GM19452 (cell line): ENCODE measurements around the gene ADA.

Experiments used
- ATAC-seq: cut with Tn5 transposase; IDR thresholded peaks from one replicate; pipeline ENCODE4 v1.9.1; 2021; ENCODE audit not compliant: unreplicated experiment

Gene ADA

DNA sequence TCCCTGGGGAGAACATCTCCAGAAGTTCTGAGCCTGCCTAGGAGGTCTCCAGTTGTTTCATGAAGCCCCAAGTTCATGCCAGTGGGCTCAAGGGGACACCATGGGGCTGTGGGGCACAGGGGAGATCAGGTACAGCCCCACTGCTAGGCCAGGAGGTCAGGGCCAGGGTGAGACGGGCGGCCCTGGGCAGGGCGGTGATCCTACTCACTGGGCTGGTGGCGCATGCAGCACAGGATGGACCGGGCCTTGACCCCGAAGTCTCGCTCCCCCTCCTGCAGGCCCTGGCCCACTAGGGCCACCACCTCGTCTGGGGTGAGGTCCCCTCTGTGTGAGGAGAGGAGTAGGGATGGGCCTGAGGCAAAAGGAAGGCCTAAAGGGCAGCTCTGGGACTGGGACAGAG lies 26.1 kb downstream of the ADA start:
- ATAC-seq, result no peak

DNA sequence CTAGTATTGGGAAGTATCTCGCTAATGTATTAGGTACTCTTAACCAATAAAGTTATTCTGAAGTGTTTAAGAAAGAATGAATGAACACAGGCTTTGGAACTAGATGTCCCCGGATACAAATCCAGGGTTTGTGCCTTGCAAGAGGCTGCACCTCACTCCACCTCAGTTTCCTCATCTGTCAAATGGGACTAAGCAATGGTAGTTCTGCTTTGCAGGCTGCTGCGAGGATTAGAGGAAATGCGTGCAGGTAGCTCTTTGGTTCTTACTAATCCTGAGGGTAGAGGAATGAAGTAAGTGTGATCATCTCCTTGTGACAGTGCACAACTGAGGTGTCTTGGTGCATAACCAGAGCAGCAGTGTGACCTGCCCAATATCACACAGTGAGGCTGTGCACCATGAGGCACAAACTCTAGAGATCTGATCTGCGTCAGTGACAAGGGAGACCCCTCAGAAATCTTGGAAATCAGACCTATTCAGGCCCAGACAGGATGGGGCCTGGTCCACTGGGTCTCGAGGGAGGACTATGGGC lies 26.7 kb downstream of the ADA start:
- ATAC-seq, result no peak

DNA sequence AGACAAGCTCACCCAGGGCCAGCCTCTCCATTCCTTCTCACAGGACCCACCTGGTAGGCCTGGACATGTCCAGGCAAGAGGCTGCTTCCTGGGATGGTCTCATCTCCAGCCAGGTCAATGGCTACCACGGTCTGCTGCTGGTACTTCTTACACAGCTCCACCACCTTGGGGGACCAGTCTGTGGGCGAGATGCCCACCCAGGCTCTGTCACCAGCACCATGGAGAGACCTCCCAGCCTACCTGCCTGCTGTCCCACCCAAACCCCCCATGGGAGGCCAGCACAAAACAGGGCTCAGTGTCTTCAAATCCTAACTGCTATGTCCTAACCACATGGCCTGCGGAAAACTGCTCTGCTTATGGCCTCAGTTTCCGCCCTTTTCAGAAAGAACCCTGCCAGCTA lies 27.3 kb downstream of the ADA start:
- ATAC-seq, result no peak

DNA sequence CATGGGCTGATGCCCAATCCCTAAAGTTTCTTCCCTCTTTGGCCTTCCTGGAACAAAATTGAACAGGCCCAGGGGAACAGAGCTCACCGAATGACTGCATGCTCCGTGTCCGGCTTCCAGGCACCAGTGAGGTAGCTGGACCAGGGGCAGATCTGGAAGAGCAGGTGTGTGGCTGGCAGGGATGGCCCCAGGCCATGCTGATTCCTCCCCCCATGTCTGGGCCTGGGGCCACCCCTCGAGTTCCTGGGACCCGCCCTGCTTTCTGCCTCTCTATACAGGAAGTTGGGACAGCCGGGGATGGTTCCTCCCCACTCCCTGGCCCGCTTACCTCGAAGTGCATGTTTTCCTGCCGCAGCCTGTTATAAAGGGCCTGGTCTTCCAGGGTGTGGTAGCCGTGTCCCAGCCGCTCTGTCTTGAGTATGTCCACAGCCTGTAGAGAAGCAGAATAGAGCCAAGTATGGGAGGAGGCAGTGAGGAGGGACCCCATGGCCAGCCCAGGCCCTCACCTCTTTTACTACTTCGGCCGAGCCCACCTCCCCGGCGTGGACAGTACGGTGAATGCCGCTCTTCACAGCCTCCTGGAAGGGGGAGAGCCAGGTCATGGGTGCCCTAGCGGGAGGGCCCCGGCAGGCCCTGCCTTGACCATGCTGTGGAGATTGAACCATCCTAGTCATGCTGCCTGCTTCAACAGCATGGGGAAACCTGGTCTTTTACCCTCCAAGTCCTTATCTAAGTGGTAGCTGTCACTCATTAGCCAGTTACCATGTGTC lies 28.8 kb downstream of the ADA start:
- no peak for ATAC-seq

DNA sequence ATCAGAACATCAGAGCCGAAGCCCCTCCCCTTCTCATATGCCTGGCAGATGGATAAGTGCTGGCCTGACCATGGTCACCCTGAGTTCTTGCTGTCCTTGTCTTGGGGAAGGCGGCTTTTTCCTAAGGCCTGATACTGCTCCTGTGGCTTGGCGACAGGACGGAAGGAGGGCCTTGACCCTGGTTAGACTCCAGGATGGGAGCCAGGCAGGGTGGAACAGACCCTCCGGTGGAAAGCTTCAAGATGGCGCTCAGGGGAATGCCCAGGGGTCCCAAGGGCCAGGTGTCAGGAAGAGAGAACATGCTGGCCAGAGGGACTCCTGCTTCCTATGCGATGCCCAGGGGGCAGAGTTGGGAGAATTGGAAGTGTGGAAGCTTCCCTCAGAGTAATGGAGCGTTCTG lies 29.6 kb downstream of the ADA start:
- ATAC-seq, result no peak

DNA sequence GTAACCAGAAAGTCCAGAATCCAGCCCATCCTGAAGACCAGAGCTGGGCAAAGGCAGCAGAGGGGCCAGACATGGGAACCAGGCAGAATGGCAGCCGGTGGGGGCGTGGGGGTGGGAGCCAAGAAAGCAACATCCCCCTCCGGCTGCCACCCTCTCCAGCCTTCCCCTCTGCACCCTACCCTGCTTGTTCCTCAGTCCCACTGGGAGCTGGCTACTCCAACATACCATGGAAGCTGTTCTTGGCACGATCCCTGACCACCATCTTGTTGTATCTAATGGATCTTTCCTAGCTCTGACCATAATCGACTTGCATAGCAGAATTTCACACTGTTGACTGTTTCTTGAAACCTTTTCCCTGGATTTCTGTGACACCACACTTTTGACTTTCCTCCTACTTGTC lies 30.2 kb downstream of the ADA start:
- ATAC-seq, result no peak

DNA sequence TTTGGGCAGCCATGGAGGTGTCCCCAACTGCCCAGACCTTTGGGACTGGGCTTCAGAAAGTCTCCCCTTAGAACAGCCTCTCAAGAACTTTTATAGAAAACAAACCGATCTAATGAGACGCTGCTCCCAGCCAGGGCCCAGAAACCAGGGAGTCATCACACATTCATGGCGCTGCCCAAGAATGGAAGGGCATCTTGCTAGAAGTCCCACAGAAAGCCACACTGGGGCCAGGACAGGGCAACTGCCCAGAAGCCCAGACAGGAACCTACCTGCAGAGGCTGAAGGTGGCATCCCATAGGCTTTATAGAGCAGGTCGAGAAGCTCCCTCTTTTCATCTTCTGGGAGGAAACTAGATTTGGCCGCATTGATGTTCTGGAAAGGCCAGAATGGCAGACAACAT lies 31.5 kb downstream of the ADA start:
- no peak for ATAC-seq

DNA sequence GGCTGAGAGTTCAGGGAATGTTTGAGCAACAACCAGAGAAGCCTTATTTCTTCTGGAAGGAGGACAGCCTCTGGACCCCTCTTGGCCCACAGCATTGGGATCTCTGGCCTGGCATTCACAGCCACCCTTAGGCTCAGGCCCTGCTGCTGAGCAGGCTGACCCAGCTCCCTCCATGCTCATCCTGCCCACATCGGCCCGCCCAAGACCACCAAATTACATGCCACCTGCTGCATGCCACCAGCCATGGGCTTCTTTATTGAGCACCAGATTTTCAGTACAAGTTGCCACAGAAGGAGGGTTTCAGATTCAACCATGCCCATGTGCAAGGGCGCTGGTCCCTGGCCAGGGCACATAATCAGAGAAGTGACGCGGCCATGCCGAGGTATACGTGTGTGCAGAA lies 32.2 kb downstream of the ADA start:
- ATAC-seq, result no peak

DNA sequence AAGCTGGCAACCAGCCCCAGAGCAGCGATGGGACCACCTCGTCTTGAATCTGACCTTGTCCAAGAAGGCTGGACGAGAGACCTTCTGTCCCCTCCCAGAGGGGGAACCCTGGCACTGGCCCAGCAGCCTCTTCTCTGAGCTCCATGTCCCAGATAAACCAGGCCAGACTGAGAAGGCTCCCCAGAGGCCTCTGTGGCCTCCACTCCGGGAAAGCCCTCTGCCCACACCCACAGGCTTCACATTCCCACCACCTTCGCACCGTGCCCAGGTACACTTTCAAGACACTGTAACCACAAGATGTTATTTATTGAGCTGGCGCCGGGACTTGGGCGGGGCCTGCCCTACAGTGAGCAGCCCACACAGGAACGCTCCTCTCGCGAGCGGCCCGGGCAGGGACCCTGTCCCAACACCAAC lies 33.2 kb downstream of the ADA start:
- no peak for ATAC-seq

DNA sequence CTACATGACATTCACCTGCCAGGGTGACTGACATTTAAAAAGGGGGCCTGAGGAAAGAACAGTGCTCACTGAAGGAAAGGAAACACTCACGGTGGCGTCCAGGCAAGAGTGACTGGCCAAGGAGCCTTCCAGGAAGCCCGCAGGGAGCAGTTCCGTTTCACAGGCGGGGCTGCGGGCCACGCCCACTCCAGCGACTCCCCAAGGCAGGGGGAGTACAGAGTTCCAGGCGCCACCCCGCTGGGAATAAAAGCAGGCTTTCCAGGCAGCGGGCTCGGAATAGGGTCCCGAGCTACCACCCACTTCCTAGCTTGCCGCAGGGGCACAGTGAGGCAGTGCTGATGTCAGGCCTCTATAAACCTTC lies 34.9 kb downstream of the ADA start:
- ATAC-seq, result no peak

DNA sequence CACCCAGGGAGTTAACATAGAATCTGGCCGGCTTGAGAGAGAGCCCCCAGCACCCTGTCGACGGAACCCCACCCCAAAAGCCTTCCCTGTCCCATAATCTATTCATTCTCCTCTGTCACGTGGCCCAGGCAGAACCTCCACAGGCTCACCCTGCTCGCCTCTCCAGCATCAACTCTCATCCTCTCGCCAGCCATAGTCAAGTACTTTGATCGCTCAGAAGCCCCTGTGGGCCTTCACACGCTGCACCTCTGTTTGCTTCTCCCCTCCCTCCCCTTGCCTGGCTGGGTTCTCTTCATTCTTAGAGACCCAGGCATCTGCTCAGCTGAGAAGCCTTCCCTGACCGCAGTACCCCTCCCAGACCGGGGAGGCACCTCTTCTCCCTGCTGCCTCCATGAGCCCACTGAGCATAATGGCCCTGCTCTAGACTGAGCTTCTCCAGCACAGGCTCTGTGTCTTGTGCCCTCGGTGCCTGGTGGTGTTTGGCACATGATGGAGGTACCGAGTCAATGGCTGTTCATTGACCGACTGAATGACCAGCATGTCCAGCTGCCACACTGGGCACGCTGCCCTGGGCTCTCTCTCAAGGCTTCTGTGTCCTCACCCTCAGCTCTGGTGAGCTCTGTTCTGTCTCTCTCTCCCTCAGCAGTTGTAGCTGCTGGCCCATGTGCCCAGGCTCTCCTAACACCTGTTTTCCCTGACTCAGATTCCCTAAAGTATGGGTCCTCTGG lies 35.5 kb downstream of the ADA start:
- ATAC-seq, result no peak

DNA sequence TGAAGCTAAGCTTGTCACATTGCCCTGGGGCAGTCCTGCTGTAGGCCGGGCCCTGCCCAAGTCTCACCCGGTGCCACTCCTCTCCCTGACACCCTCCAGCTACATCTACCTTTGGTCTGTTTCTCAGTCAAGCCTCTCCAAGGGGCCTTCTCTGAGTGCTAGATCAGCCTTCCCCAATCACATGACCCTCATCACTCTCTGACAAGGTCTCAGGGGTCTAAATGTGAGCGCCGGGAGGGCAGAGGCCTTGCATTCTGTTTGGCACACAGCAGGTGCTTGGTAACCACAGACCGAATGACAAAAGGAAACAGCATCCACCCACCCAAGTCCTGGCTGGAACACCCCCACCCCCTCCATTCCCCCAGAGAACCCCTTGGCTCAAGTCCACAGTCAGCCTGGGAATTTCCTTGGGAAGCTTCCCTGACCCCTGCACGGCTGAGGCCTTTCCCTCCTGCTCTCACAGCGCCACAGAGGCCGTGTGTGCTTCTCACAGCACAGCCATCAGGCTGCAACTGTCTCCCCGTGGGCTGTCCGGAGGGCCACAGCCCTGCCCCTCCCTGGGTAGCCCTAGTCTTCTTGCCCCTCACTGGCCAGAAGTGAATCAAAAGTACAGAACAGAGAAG lies 36.2 kb downstream of the ADA start:
- ATAC-seq, result no peak

DNA sequence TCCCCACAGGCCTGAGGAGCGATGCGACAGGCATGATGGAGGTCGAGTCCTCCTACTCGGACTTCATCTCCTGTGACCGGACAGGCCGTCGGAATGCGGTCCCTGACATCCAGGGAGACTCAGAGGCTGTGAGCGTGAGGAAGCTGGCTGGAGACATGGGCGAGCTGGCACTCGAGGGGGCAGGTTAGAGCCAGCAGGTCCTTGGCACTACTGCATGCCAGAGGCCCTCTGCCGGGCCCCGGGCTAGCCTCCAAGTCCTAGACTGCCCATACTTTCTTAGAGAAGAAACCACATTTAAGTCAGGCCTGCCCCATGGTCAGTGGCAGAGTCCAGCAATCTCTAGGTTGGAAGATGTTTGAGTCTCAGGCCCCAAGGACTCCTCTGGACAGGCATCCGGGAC lies 37.0 kb downstream of the ADA start:
- no peak for ATAC-seq

DNA sequence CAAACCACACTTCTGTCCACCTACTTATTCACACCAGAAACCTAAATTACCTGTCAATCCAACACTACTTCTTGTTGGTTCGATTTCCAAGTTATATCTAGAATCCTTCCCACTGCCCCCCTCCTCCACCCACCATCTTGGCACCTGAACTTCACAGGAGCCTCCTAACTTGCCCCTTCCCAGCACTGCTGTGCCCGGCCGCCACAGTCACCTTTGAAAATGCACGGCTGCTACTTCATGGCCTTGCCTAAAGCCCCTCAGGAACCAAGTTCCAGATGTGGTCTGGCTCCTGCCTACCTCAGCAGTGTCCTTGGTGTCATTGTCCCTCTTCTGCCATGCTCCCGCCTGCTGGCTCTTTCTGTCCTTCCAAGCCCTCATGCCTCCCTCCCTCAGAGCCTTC lies 37.9 kb downstream of the ADA start:
- ATAC-seq, result no peak

DNA sequence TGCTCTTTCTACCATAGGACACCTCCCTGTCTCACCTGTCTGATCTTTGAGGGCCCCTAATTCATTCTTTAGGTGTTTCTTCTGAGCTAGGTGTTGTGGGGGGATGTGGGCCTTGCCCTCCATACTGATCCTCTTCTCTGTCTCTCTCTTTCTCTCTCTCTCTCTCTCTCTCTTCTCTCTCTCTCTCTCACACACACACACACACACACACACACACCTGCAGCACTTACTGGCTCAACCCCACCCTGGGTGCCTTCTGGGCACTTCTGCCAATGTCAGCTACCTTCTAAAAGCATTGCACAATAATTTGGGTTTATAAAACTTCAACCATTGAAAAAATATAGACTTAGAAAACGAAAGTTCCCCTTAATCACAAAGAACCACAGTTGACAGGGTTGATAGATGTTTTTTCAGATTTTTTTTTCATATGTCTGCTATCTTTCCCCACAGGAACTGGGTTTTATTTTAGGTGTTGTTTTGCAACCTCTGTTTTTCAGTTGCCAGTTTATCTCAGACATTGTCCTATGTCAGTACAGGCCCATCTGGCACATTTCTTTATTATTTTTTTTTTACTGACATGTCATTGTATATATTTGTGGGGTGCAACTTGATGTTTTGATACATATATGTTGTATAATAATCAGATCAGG lies 41.1 kb downstream of the ADA start:
- no peak for ATAC-seq

DNA sequence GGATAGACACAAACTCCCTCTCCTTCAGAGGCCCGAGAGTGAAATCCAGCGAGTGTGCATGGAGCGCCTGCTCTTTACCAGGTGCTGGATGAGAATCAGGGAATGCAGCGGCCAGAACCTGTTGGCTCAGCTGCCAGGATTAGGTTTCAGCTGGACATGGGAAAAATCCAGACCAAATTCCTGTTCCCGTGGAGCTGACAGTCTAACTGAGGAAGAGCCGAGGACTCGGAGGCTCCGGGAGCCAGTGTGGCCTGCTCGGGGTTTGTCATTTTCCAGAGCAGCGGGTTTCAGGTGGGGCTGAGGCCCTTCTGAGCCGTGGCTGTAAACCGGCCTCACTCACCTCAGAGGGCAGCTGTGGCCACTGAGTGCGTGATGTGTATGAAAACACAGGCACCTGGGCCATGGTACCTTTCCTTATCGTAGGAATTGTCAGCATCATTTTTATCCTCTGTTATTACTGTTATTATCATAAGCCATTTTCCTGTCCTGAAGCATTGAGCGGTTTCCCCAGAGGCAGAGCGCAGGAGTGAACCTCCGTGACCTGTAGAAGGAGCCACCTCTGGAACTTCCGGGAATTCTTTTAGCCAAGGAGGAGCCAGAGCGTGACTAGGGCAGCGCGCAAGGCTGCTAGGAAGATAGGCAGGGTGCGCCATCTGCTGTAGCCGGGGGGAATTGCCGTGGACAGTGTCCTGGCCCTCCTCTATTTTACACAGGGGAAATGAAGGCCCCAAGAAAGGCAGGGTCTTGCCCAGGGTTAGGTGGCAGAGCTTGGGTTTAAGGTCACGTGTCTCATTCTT lies 41.8 kb downstream of the ADA start:
- ATAC-seq, result peak; percentile 92

DNA sequence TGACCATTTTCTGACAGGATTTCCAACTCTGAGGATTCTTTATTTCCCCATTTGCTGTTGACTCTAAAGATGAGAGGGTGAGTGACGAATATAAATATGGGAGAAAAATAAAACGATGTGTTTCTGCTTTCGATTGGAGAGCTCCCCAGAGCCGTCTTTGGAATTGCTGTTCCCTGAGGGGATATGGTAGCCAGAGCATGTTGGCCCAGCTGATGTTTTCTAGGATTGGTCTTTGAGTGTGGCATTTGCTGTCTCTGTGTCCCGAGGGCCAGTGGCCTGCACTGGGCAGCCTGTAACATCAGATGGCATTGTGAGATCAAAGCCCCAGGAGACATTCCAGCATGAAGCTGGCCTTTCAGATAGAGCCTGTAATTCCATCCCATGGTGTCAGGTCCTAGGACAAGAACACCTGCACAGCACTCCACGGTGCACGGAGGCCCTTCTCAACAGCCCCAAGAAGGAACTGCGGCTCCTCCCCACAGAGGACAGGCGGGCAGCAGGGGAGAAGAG lies 42.4 kb downstream of the ADA start:
- ATAC-seq, result no peak

DNA sequence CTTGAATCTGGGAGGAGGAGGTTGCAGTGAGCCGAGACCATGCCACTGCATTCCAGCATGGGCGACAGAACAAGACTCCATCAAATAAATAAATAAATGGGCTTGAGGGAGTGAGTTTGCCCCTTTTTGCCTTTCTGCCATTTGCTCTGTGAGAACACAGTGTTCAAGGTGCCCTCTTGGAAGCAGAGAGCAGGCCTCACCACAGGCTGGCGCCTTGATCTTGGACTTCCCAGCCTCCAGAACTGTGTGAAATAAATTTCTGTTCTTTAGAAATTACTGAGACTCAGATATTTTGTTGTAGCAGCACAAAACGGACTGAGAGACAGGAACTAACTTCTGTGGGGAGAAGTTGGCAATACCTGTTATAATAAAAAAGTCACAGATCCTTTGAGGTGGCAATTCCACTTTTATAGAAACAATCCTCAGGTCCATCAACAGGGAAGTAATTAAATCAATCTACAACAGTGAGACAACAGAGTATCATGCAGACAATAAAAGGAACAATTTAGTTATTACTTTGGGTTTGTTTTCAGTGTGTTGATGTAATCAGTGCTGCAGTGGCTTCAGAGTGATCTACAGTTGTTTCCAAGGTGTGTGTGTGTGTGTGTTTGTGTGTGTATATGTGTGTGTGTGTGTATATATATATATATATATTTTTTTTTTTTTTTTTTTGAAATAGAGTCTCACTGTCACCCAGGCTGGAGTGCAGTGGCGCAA lies 44.6 kb downstream of the ADA start:
- no peak for ATAC-seq

DNA sequence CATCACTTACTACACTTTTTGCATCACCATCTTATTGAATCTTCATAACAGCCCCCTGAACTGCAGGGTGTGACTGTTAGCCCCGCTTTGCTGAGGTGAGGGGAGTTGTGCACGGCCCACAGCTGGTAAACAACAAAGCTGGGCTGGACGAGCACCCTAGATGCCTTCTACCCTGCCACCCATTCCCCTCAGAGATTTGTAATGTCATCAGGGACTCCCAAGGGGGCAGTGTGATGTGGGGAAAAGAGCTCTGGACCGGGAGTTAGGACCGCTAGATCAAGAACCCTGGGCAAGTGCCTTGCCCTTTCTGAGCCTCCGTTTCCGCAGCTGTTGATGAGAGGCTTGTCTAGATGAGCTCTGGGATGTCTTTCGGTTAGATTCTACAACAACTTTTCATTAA lies 48.2 kb downstream of the ADA start:
- ATAC-seq, result no peak

DNA sequence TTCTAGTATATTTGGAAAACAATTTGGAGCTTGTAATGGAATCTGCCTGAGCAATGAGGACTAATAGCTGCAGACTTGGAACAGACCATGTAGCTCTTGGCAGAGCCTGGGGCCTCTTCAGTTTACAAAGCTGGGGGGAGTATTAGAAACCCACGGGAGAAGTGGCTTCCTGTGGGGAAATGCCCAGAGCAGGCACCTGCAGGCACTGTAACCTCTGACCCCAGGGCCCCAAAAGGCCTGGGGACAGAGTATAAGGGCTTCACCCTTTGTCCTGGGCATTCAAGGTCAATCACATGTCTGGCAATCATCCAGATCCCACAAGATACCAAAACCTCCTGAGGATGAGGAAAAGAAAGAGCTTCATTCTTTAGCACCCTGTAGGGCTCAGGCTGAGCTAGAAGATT lies 49.7 kb downstream of the ADA start:
- no peak for ATAC-seq
